GOT3 (cell line): ENCODE measurements around the gene AKR1C3.
"Not testable (repeated sequence)": the region's sequence is repeated elsewhere in the genome, so short reads cannot be mapped to it uniquely, and the experiment has no call there.

Source experiments
- DNase-seq: peaks from one replicate; lab custom pipeline; 2025; ENCODE audit warnings: mixed read lengths; lab: John Stamatoyannopoulos, UW

The AKR1C3 gene

GRCh38 chr10:5088703-5089261, 5.4 kb upstream of the AKR1C3 start:
- DNase-seq: no peak

GRCh38 chr10:5089865-5090264, 4.3 kb upstream of the AKR1C3 start:
- no peak for DNase-seq

- no peak for DNase-seq
Measured at GRCh38 chr10:5090551-5090950, 3.7 kb upstream of the AKR1C3 start.

GRCh38 chr10:5091196-5091595, 3.0 kb upstream of the AKR1C3 start:
- no peak for DNase-seq

GRCh38 chr10:5092375-5092774, 1.8 kb upstream of the AKR1C3 start:
- DNase-seq: no peak

- no peak for DNase-seq
Measured at GRCh38 chr10:5092848-5093790, 1.1 kb upstream of the AKR1C3 start.

GRCh38 chr10:5095687-5096086, 1.5 kb downstream of the AKR1C3 start:
- no peak for DNase-seq

- DNase-seq: no peak
Measured at GRCh38 chr10:5096108-5096507, 1.9 kb downstream of the AKR1C3 start.

- not testable (repeated sequence) for DNase-seq
Measured at GRCh38 chr10:5102479-5102878, 8.3 kb downstream of the AKR1C3 start.

GRCh38 chr10:5103481-5103880, 9.3 kb downstream of the AKR1C3 start:
- DNase-seq: no peak

- DNase-seq: no peak
Measured at GRCh38 chr10:5105626-5106025, 11.4 kb downstream of the AKR1C3 start.

GRCh38 chr10:5106553-5106952, 12.3 kb downstream of the AKR1C3 start:
- no peak for DNase-seq

- DNase-seq: no peak
Measured at GRCh38 chr10:5107860-5108526, 13.8 kb downstream of the AKR1C3 start.

- DNase-seq: no peak
Measured at GRCh38 chr10:5108658-5109416, 14.6 kb downstream of the AKR1C3 start.

- not testable (repeated sequence) for DNase-seq
Measured at GRCh38 chr10:5109861-5110260, 15.6 kb downstream of the AKR1C3 start.

- DNase-seq: no peak
Measured at GRCh38 chr10:5116621-5117020, 22.4 kb downstream of the AKR1C3 start.

- DNase-seq: no peak
Measured at GRCh38 chr10:5117026-5117425, 22.8 kb downstream of the AKR1C3 start.

- not testable (repeated sequence) for DNase-seq
Measured at GRCh38 chr10:5119997-5120396, 25.8 kb downstream of the AKR1C3 start.

GRCh38 chr10:5123886-5124285, 29.7 kb downstream of the AKR1C3 start:
- DNase-seq: no peak

GRCh38 chr10:5125315-5126044, 31.3 kb downstream of the AKR1C3 start:
- DNase-seq: no peak

GRCh38 chr10:5135581-5135980, 41.4 kb downstream of the AKR1C3 start:
- DNase-seq: no peak
